ENCODE measurements around the gene RNF208. TPM values are rescaled to one million over a fixed set of nuclear protein-coding genes. Genes with fewer than 3 reads are reported as not detected.

Gene RNF208
- total and polyA plus RNA-seq, 2 experiments from 2014 or later: 1.4 to 5.6 TPM

- peak overlapping the region; percentile 89 for H3K4me2 ChIP-seq
- H3K4me3 Mint-ChIP-seq: peak overlapping the region; percentile 77
- no peaks in the 10 kb centered on the region for H3K27me3 ChIP-seq (ENCODE audit: insufficient read depth)
- H3K36me3 Mint-ChIP-seq (ENCODE audit: low read depth): no peaks in the 10 kb centered on the region; the same call in 2 of the 3 replicates
- H3K27me3 Mint-ChIP-seq (ENCODE audit: insufficient read depth, low read depth, poor library complexity): peaks cover 17% of the 10 kb centered on the region
- peak overlapping the region; percentile 86 for H3K27ac Mint-ChIP-seq
- H3K36me3 ChIP-seq (ENCODE audit: insufficient read depth): no peaks in the 10 kb centered on the region
- no peaks in the 10 kb centered on the region for H3K9me2 ChIP-seq (ENCODE audit: insufficient read depth)
- no peaks in the 10 kb centered on the region for H3K9me3 Mint-ChIP-seq
- peaks cover 71% of the 10 kb centered on the region for H3K79me2 ChIP-seq (replicated peaks; ENCODE audit: insufficient read depth)
- H3K4me3 ChIP-seq: peak overlapping the region; percentile 82
- H2AFZ ChIP-seq: peak overlapping the region; percentile 52; the same call in 1 of the 2 replicates
- DNase-seq (ENCODE audit: low spot score): peak; percentile 31
- TF ChIP-seq STAT1 (IDR thresholded peaks at IDR 0.05; ENCODE audit: unreplicated experiment): no peak
- TF ChIP-seq CREB1 (CRISPR knock-in tag; IDR thresholded peaks at IDR 0.05; ENCODE audit: low read depth): no peak
- no peak for TF ChIP-seq ZNF331 (CRISPR knock-in tag; IDR thresholded peaks at IDR 0.05; ENCODE audit: low read depth)
- no peak for TF ChIP-seq JUNB (IDR thresholded peaks at IDR 0.05; ENCODE audit: unreplicated experiment)
- TF ChIP-seq, protein P1, sequence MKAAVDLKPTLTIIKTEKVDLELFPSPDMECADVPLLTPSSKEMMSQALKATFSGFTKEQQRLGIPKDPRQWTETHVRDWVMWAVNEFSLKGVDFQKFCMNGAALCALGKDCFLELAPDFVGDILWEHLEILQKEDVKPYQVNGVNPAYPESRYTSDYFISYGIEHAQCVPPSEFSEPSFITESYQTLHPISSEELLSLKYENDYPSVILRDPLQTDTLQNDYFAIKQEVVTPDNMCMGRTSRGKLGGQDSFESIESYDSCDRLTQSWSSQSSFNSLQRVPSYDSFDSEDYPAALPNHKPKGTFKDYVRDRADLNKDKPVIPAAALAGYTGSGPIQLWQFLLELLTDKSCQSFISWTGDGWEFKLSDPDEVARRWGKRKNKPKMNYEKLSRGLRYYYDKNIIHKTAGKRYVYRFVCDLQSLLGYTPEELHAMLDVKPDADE (IDR thresholded peaks at IDR 0.05): no peak
- no peak for TF ChIP-seq ZNF462 (CRISPR knock-in tag; IDR thresholded peaks at IDR 0.05)
- TF ChIP-seq, protein P2, sequence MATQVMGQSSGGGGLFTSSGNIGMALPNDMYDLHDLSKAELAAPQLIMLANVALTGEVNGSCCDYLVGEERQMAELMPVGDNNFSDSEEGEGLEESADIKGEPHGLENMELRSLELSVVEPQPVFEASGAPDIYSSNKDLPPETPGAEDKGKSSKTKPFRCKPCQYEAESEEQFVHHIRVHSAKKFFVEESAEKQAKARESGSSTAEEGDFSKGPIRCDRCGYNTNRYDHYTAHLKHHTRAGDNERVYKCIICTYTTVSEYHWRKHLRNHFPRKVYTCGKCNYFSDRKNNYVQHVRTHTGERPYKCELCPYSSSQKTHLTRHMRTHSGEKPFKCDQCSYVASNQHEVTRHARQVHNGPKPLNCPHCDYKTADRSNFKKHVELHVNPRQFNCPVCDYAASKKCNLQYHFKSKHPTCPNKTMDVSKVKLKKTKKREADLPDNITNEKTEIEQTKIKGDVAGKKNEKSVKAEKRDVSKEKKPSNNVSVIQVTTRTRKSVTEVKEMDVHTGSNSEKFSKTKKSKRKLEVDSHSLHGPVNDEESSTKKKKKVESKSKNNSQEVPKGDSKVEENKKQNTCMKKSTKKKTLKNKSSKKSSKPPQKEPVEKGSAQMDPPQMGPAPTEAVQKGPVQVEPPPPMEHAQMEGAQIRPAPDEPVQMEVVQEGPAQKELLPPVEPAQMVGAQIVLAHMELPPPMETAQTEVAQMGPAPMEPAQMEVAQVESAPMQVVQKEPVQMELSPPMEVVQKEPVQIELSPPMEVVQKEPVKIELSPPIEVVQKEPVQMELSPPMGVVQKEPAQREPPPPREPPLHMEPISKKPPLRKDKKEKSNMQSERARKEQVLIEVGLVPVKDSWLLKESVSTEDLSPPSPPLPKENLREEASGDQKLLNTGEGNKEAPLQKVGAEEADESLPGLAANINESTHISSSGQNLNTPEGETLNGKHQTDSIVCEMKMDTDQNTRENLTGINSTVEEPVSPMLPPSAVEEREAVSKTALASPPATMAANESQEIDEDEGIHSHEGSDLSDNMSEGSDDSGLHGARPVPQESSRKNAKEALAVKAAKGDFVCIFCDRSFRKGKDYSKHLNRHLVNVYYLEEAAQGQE (IDR thresholded peaks at IDR 0.05; ENCODE audit: unreplicated experiment): no peak
- TF ChIP-seq, protein P3, sequence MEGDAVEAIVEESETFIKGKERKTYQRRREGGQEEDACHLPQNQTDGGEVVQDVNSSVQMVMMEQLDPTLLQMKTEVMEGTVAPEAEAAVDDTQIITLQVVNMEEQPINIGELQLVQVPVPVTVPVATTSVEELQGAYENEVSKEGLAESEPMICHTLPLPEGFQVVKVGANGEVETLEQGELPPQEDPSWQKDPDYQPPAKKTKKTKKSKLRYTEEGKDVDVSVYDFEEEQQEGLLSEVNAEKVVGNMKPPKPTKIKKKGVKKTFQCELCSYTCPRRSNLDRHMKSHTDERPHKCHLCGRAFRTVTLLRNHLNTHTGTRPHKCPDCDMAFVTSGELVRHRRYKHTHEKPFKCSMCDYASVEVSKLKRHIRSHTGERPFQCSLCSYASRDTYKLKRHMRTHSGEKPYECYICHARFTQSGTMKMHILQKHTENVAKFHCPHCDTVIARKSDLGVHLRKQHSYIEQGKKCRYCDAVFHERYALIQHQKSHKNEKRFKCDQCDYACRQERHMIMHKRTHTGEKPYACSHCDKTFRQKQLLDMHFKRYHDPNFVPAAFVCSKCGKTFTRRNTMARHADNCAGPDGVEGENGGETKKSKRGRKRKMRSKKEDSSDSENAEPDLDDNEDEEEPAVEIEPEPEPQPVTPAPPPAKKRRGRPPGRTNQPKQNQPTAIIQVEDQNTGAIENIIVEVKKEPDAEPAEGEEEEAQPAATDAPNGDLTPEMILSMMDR (conservative IDR thresholded peaks at IDR 0.05; ENCODE audit: low read depth in 2 of 2): no peak
- TF ChIP-seq ZNF114 (CRISPR knock-in tag; IDR thresholded peaks at IDR 0.05): no peak
- no peak for TF ChIP-seq EZH2phosphoT487 (IDR thresholded peaks at IDR 0.05; ENCODE audit: unreplicated experiment)
- no peak for TF ChIP-seq POLR2AphosphoS5 (IDR thresholded peaks at IDR 0.05; ENCODE audit: low read depth)
- TF ChIP-seq EZH2 (IDR thresholded peaks at IDR 0.05; ENCODE audit: low read depth, unreplicated experiment): no peak
- peaks cover 27% of the 10 kb centered on the region for H3K4me1 Mint-ChIP-seq
- H3K4me1 ChIP-seq (ENCODE audit: insufficient read depth): peaks cover 24% of the 10 kb centered on the region
- peaks cover 16% of the 10 kb centered on the region; the same call in 1 of the 2 replicates for H3F3A ChIP-seq (replicated peaks; ENCODE audit: low read depth)
- peak; percentile 0; the same call in 1 of the 3 replicates for ATAC-seq
- peak overlapping the region; percentile 72; the same call in 1 of the 2 replicates for H3K27ac ChIP-seq (ENCODE audit: low read depth)
- H4K20me1 ChIP-seq (replicated peaks; ENCODE audit: insufficient read depth): peaks cover 9% of the 10 kb centered on the region
Measured at GRCh38 chr9:137201205-137201868, 20.7 kb downstream of the RNF208 start.

Data from GM23338 (cell line).